HepG2 (cell line): Measurements from ENCODE around the gene TMEM270. TPM values are rescaled to one million over a fixed set of nuclear protein-coding genes. Genes with fewer than 3 reads are reported as not detected.

Source experiments
- ATAC-seq: fragments of 200-7000 bp; cut with Tn5 transposase; 3 replicates; pipeline ENCODE4 v1.9.1; 2020; ENCODE audit warnings: mild to moderate bottlenecking, moderate library complexity
- BruUV-seq: library from RNA; stranded (reverse); fragments of 400-500 nt; replicated peaks from 2 replicates; lab custom pipeline; 2021; lab: Mats Ljungman, UMichigan
- CTCF ChIA-PET: fragments of 300-600 bp; formaldehyde crosslinking; extraction: SDS; loops from one replicate; lab custom pipeline; 2021; ENCODE audit warnings: low total read pairs, inconsistent platforms, low intra/inter-chr PET ratio; lab: Yijun Ruan, JAX
- POLR2A ChIA-PET: fragments of 350-600 bp; sonication (Branson Sonifier 250); formaldehyde crosslinking; loops from one replicate; lab custom pipeline; 2020; ENCODE audit warnings: antibody characterized with exemption, inconsistent platforms; lab: Yijun Ruan, JAX
- DNase-seq: peaks from one replicate; pipeline ENCODE4 v3.0.0-alpha.2; 2015; ENCODE audit warnings: low spot score
- FAIRE-seq: peaks from 3 replicates; lab custom pipeline; 2011; peaks lifted over from hg19 to GRCh38; lab: Jason Lieb, UNC
- H2AFZ ChIP-seq: one replicate; pipeline ENCODE4 v1.6.1; 2011; ENCODE audit warnings: low read length, inconsistent platforms
- H3K27ac ChIP-seq: fragments of 300-600 bp; 3 replicates; pipeline ENCODE4 v1.8.0; 2011; ENCODE audit warnings: mixed run types, mild to moderate bottlenecking, mixed read lengths, low read length, inconsistent platforms; ENCODE audit not compliant: insufficient read depth; ENCODE audit errors: extremely low read length
- H3K27me3 ChIP-seq, 2 experiments: fragments of 200-600 bp in 1 of 2; 2 replicates in 1 of 2; 3 replicates in 1 of 2; pipeline versions ENCODE4 v1.6.0 to v1.8.0; 2011; ENCODE audit warnings: low read length in 2 of 2, mild to moderate bottlenecking in 2 of 2, moderate library complexity in 2 of 2, inconsistent platforms in 1 of 2; ENCODE audit not compliant: insufficient read depth in 2 of 2, control insufficient read depth in 1 of 2
- H3K36me3 ChIP-seq, 2 experiments: fragments of 200-600 bp in 1 of 2; replicated peaks in 1 of 2; 2 replicates in 1 of 2; 3 replicates in 1 of 2; pipeline versions ENCODE4 v1.5.1 to v1.8.0; 2011; ENCODE audit warnings: low read length in 2 of 2, inconsistent platforms in 1 of 2; ENCODE audit not compliant: insufficient read depth in 2 of 2, control insufficient read depth in 1 of 2
- H3K4me1 ChIP-seq: 2 replicates; pipeline ENCODE4 v1.5.1; 2012; ENCODE audit warnings: low read length, inconsistent platforms; ENCODE audit not compliant: insufficient read depth
- H3K4me2 ChIP-seq: 2 replicates; pipeline ENCODE4 v1.6.0; 2011; ENCODE audit warnings: low read depth, low read length, inconsistent platforms
- H3K4me3 ChIP-seq, 3 experiments: fragments of 200-600 bp in 1 of 3; sonication (generic), shearing (Covaris generic) in 1 of 3; replicated peaks in 1 of 3; 2 replicates each; pipeline ENCODE4 v1.5.1; 2011 to 2016; ENCODE audit warnings: low read length in 3 of 3, inconsistent platforms in 2 of 3, low read depth in 2 of 3, mild to moderate bottlenecking in 2 of 3, control low read depth in 1 of 3, mixed read lengths in 1 of 3; ENCODE audit not compliant: insufficient read depth in 1 of 3
- H3K79me2 ChIP-seq: one replicate; pipeline ENCODE4 v1.6.1; 2011; ENCODE audit warnings: low read length, inconsistent platforms; ENCODE audit not compliant: insufficient read depth
- H3K9ac ChIP-seq: 2 replicates; pipeline ENCODE4 v1.6.0; 2011; ENCODE audit warnings: mild to moderate bottlenecking, low read depth, low read length, inconsistent platforms; ENCODE audit not compliant: insufficient read depth
- H3K9me3 ChIP-seq: 2 replicates; pipeline ENCODE4 v1.5.1; 2012; ENCODE audit warnings: mild to moderate bottlenecking, low read length
- H4K20me1 ChIP-seq: 2 replicates; pipeline ENCODE4 v1.6.0; 2011; ENCODE audit warnings: inconsistent platforms, mild to moderate bottlenecking, low read length, moderate library complexity; ENCODE audit not compliant: insufficient read depth
- ATF1 ChIP-seq: IDR thresholded peaks from 2 replicates; pipeline ENCODE4 v1.6.1; 2016; ENCODE audit warnings: mild to moderate bottlenecking, control low read depth
- BRCA1 ChIP-seq: sonication (generic); formaldehyde crosslinking; IDR thresholded peaks from 2 replicates; pipeline ENCODE4 v1.4.0; 2020; ENCODE audit warnings: missing genetic modification reagents
- ISX ChIP-seq: sonication (generic); formaldehyde crosslinking; conservative IDR thresholded peaks from 2 replicates; pipeline ENCODE4 v1.5.0; 2020; ENCODE audit warnings: missing genetic modification reagents
- MED8 ChIP-seq: sonication (generic); formaldehyde crosslinking; IDR thresholded peaks from 2 replicates; pipeline ENCODE4 v1.8.1; 2023; ENCODE audit warnings: mild to moderate bottlenecking, missing genetic modification reagents; ENCODE audit not compliant: insufficient replicate concordance
- MTA3 ChIP-seq: sonication (generic); formaldehyde crosslinking; IDR thresholded peaks from 2 replicates; pipeline ENCODE4 v1.4.0; 2020; ENCODE audit warnings: missing genetic modification reagents
- PPARG ChIP-seq: conservative IDR thresholded peaks from 2 replicates; pipeline ENCODE4 v1.6.1; 2016; ENCODE audit warnings: missing biosample characterization, missing genetic modification reagents
- RBM39 ChIP-seq: fragments of 200-400 bp; formaldehyde crosslinking; IDR thresholded peaks from one replicate; pipeline ENCODE4 v1.6.1; 2018; ENCODE audit warnings: antibody characterized with exemption, mild to moderate bottlenecking, low read depth, low read length; ENCODE audit not compliant: poor library complexity, severe bottlenecking
- SOX13 ChIP-seq, 3 experiments: fragments of 450-650 bp in 1 of 3; sonication (generic) in 1 of 3; formaldehyde crosslinking in 1 of 3; IDR thresholded peaks in 2 of 3; conservative IDR thresholded peaks in 1 of 3; 2 replicates each; pipeline versions ENCODE4 v1.5.0 to v1.6.1; 2016 to 2020; ENCODE audit warnings: antibody characterized with exemption in 1 of 3, mild to moderate bottlenecking in 1 of 3, missing compliant biosample characterization in 1 of 3, missing genetic modification reagents in 1 of 3, moderate library complexity in 1 of 3
- YEATS2 ChIP-seq: sonication (generic); formaldehyde crosslinking; IDR thresholded peaks from 2 replicates; pipeline ENCODE4 v1.4.0; 2020; ENCODE audit warnings: missing genetic modification reagents, borderline replicate concordance
- YY1 ChIP-seq: IDR thresholded peaks from 2 replicates; pipeline ENCODE4 v1.6.1; 2011; ENCODE audit warnings: low read length, low read depth, moderate library complexity, mild to moderate bottlenecking; ENCODE audit not compliant: insufficient read depth, insufficient replicate concordance
- ZMYM4 ChIP-seq: sonication (generic); formaldehyde crosslinking; IDR thresholded peaks from 2 replicates; pipeline ENCODE4 v1.8.1; 2023; ENCODE audit warnings: mild to moderate bottlenecking, missing genetic modification reagents
- ZNF598 ChIP-seq: sonication (generic); formaldehyde crosslinking; IDR thresholded peaks from 2 replicates; pipeline ENCODE4 v1.5.1; 2020; ENCODE audit warnings: mild to moderate bottlenecking, missing genetic modification reagents, borderline replicate concordance
- ZUFSP ChIP-seq: sonication (generic); formaldehyde crosslinking; IDR thresholded peaks from 2 replicates; pipeline ENCODE4 v1.9.0; 2021; ENCODE audit warnings: missing genetic modification reagents, mild to moderate bottlenecking, borderline replicate concordance
- WGBS: methylation state at CpG from one replicate; pipeline ENCODE4 v1.1.6; 2017; ENCODE audit warnings: low lambda C conversion rate; 5-methylcytosine and 5-hydroxymethylcytosine counted together
- in situ Hi-C: cut with HindIII; loops from 2 replicates; pipeline ENCODE4 v1.10.0; 2017; ENCODE audit warnings: low pct_unique_long_range_greater_than_20kb; ENCODE audit not compliant: extremely low pct_ligation_motif_present
- intact Hi-C: fragments of 100-400 bp; cut with micrococcal nuclease; formaldehyde crosslinking; loops from one replicate; pipeline ENCODE4 v1.10.0; 2022; ENCODE audit not compliant: unreplicated experiment
- polyA plus RNA-seq, 8 experiments: library from polyadenylated mRNA; depleted of rRNA in 3 of 8; stranded (reverse) in 7 of 8; unstranded in 1 of 8; fragments of >200 nt; fragmentation: Illumina TruSeq in 4 of 8; extraction: Trizol in 4 of 8; gene quantifications; 2 replicates each; pipeline versions ENCODE4 v1.2.1 to v1.2.3, GENCODE V29; 2011 to 2016; ENCODE audit warnings: low read depth in 4 of 8, missing spikeins in 1 of 8, mixed read lengths in 1 of 8; ENCODE audit not compliant: insufficient read depth in 1 of 8
- total RNA-seq, 5 experiments: library from RNA; depleted of rRNA; stranded (reverse); fragments of >200 nt; fragmentation: Illumina TruSeq; extraction: Trizol; gene quantifications; 2 replicates each; pipeline ENCODE4 v1.2.3, GENCODE V29; 2016; ENCODE audit warnings: low read depth in 1 of 5
- TF ChIP-seq, protein P1 (sequence below): sonication (generic); formaldehyde crosslinking; IDR thresholded peaks from 2 replicates; pipeline ENCODE4 v1.4.0; 2020; ENCODE audit warnings: missing genetic modification reagents

Gene TMEM270
- total and polyA plus RNA-seq, 2 of the 13 experiments (the other 11 are each of a cell fraction or from before 2014, with no cell fraction given), result not detected

- FAIRE-seq, result no peak
- 12% methylated on average over 3 of the region's 6 CpGs for WGBS
- no TSS peak for BruUV-seq
Measured at GRCh38 chr7:73838642-73839041, 22.3 kb upstream of the TMEM270 start.

More at GRCh38 chr7:73838642-73839041, 22.3 kb upstream of the TMEM270 start:
- DNase-seq (no peak), ATAC-seq (no peak)
- no peak overlapping the region for H3K27ac ChIP-seq
- H3K9me3 ChIP-seq, result no peaks in the 10 kb centered on the region
- H3K4me1 ChIP-seq, result peaks cover 55% of the 10 kb centered on the region
- peak overlapping the region; percentile 19; the same call in 1 of the 2 replicates for H3K4me2 ChIP-seq
- H3K9ac ChIP-seq, result no peak overlapping the region
- no peak overlapping the region for H2AFZ ChIP-seq
- intact Hi-C loops, result no loop called here
- no peak overlapping the region for H3K4me3 ChIP-seq
- ChIA-PET CTCF (no interaction called here), POLR2A (no interaction called here)
- no peaks in the 10 kb centered on the region for H3K27me3 ChIP-seq
- no peaks in the 10 kb centered on the region for H3K79me2 ChIP-seq
- no peaks in the 10 kb centered on the region for H4K20me1 ChIP-seq
- in situ Hi-C loops, result no loop called here
- TF ChIP-seq YEATS2 (CRISPR knock-in tag) (no peak), ISX (CRISPR knock-in tag) (no peak), BRCA1 (no peak), SOX13 (IDR thresholded peaks at IDR 0.05) (no peak), SOX13 (CRISPR knock-in tag; conservative IDR thresholded peaks at IDR 0.05 in 1 of 2, IDR thresholded peaks at IDR 0.05 in 1 of 2) (no peak), MTA3 (no peak), ZUFSP (CRISPR knock-in tag) (no peak), ZMYM4 (CRISPR knock-in tag) (no peak), RBM39 (no peak), YY1 (no peak), ATF1 (CRISPR knock-in tag) (no peak), PPARG (CRISPR knock-in tag) (no peak), MED8 (CRISPR knock-in tag) (no peak), ZNF598 (CRISPR knock-in tag) (no peak)
- TF ChIP-seq, protein P1, sequence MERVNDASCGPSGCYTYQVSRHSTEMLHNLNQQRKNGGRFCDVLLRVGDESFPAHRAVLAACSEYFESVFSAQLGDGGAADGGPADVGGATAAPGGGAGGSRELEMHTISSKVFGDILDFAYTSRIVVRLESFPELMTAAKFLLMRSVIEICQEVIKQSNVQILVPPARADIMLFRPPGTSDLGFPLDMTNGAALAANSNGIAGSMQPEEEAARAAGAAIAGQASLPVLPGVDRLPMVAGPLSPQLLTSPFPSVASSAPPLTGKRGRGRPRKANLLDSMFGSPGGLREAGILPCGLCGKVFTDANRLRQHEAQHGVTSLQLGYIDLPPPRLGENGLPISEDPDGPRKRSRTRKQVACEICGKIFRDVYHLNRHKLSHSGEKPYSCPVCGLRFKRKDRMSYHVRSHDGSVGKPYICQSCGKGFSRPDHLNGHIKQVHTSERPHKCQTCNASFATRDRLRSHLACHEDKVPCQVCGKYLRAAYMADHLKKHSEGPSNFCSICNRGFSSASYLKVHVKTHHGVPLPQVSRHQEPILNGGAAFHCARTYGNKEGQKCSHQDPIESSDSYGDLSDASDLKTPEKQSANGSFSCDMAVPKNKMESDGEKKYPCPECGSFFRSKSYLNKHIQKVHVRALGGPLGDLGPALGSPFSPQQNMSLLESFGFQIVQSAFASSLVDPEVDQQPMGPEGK, result no peak
- H3K36me3 ChIP-seq, result no peaks in the 10 kb centered on the region
